Measurements from ENCODE around the gene C5. TPM values are rescaled to one million over a fixed set of nuclear protein-coding genes. Genes with fewer than 3 reads are reported as not detected.

The C5 gene
- total and polyA plus RNA-seq, 2 experiments from 2014 or later: 0.31 TPM; not detected in 1

GRCh38 chr9:120956862-120957261 lies 93.2 kb downstream of the C5 start:
- no peak overlapping the region for H3K4me3 ChIP-seq
- TF ChIP-seq POLR2AphosphoS5 (IDR thresholded peaks at IDR 0.05; ENCODE audit: low read depth): no peak
- no peak for TF ChIP-seq ZNF114 (CRISPR knock-in tag; IDR thresholded peaks at IDR 0.05)
- TF ChIP-seq EZH2phosphoT487 (IDR thresholded peaks at IDR 0.05; ENCODE audit: unreplicated experiment): no peak
- no peak for TF ChIP-seq CREB1 (CRISPR knock-in tag; IDR thresholded peaks at IDR 0.05; ENCODE audit: low read depth)
- no peak for TF ChIP-seq ZNF331 (CRISPR knock-in tag; IDR thresholded peaks at IDR 0.05; ENCODE audit: low read depth)
- TF ChIP-seq ZNF462 (CRISPR knock-in tag; IDR thresholded peaks at IDR 0.05): no peak
- no peak for TF ChIP-seq ETS1 (IDR thresholded peaks at IDR 0.05)
- no peak for TF ChIP-seq EZH2 (IDR thresholded peaks at IDR 0.05; ENCODE audit: low read depth, unreplicated experiment)
- TF ChIP-seq CTCF (conservative IDR thresholded peaks at IDR 0.05; ENCODE audit: low read depth in 2 of 2): no peak
- no peak for TF ChIP-seq STAT1 (IDR thresholded peaks at IDR 0.05; ENCODE audit: unreplicated experiment)
- no peak for TF ChIP-seq NANOG (IDR thresholded peaks at IDR 0.05; ENCODE audit: borderline replicate concordance)
- TF ChIP-seq REST (IDR thresholded peaks at IDR 0.05; ENCODE audit: unreplicated experiment): no peak
- TF ChIP-seq JUNB (IDR thresholded peaks at IDR 0.05; ENCODE audit: unreplicated experiment): no peak
- no peak overlapping the region for H2AFZ ChIP-seq
- peaks cover 9% of the 10 kb centered on the region; the same call in 2 of the 3 replicates for H3K4me1 Mint-ChIP-seq
- H3K9me3 Mint-ChIP-seq: no peaks in the 10 kb centered on the region
- no peaks in the 10 kb centered on the region for H3F3A ChIP-seq (replicated peaks; ENCODE audit: low read depth)
- no peak overlapping the region for H3K4me2 ChIP-seq
- H3K27ac ChIP-seq (ENCODE audit: low read depth): no peak overlapping the region
- no peaks in the 10 kb centered on the region for H3K9me2 ChIP-seq (ENCODE audit: insufficient read depth)
- no peaks in the 10 kb centered on the region for H3K79me2 ChIP-seq (replicated peaks; ENCODE audit: insufficient read depth)
- DNase-seq (ENCODE audit: low spot score): no peak
- no peaks in the 10 kb centered on the region for H3K27me3 Mint-ChIP-seq (ENCODE audit: insufficient read depth, low read depth, poor library complexity)
- H3K4me1 ChIP-seq (ENCODE audit: insufficient read depth): peaks cover 8% of the 10 kb centered on the region; the same call in 1 of the 2 replicates
- H3K36me3 ChIP-seq (ENCODE audit: insufficient read depth): no peaks in the 10 kb centered on the region
- no peak overlapping the region for H3K27ac Mint-ChIP-seq
- no peaks in the 10 kb centered on the region for H3K27me3 ChIP-seq (ENCODE audit: insufficient read depth)
- ATAC-seq: no peak
- H3K36me3 Mint-ChIP-seq (ENCODE audit: low read depth): no peaks in the 10 kb centered on the region
- H4K20me1 ChIP-seq (replicated peaks; ENCODE audit: insufficient read depth): no peaks in the 10 kb centered on the region
- no peak overlapping the region for H3K4me3 Mint-ChIP-seq

All from GM23338 (cell line).